Stimulated activated CD8-positive, alpha-beta memory T cell treated with anti-CD3 and anti-CD28 coated beads, Interleukin-4, amount 100 ng/mL, for 24 hours (primary cell): Measurements from ENCODE around the gene ABHD4.
"Not testable (repeated sequence)": the region's sequence is repeated elsewhere in the genome, so short reads cannot be mapped to it uniquely, and the experiment has no call there.

ENCODE experiments used
- DNase-seq: peaks from one replicate; pipeline ENCODE4 v3.0.0-alpha.2; 2020; ENCODE audit warnings: low read depth

ABHD4 gene

GRCh38 chr14:22598099-22598895 is at the start of gene ABHD4:
TSS of gene ABHD4 (plus strand) at chr14:22598300. CDS start at chr14:22598307, 7 bp downstream.
- peak; percentile 44 for DNase-seq

GRCh38 chr14:22549324-22549962 is 48.7 kb upstream of the ABHD4 start:
- no peak for DNase-seq

GRCh38 chr14:22549981-22550673 is 48.0 kb upstream of the ABHD4 start:
- DNase-seq, result peak; percentile 50

GRCh38 chr14:22551605-22551997 is 46.5 kb upstream of the ABHD4 start:
- DNase-seq, result no peak

GRCh38 chr14:22552001-22552826 is 45.9 kb upstream of the ABHD4 start:
- DNase-seq, result no peak

- no peak for DNase-seq
Measured at GRCh38 chr14:22552827-22553076, 45.3 kb upstream of the ABHD4 start.

- no peak for DNase-seq
Measured at GRCh38 chr14:22553445-22553844, 44.7 kb upstream of the ABHD4 start.

- not testable (repeated sequence) for DNase-seq
Measured at GRCh38 chr14:22553861-22554497, 44.1 kb upstream of the ABHD4 start.

GRCh38 chr14:22554498-22555383 is 43.4 kb upstream of the ABHD4 start:
- no peak for DNase-seq

GRCh38 chr14:22555384-22556011 is 42.6 kb upstream of the ABHD4 start:
- peak; percentile 52 for DNase-seq

GRCh38 chr14:22556021-22556989 is 41.8 kb upstream of the ABHD4 start:
- DNase-seq, result peak; percentile 94

- peak; percentile 88 for DNase-seq
Measured at GRCh38 chr14:22556990-22557623, 41.0 kb upstream of the ABHD4 start.

- no peak for DNase-seq
Measured at GRCh38 chr14:22557846-22558220, 40.3 kb upstream of the ABHD4 start.

GRCh38 chr14:22558221-22558913 is 39.7 kb upstream of the ABHD4 start:
- peak; percentile 60 for DNase-seq

GRCh38 chr14:22559041-22559440 is 39.1 kb upstream of the ABHD4 start:
- no peak for DNase-seq

- no peak for DNase-seq
Measured at GRCh38 chr14:22560662-22561365, 37.3 kb upstream of the ABHD4 start.

- DNase-seq, result no peak
Measured at GRCh38 chr14:22561366-22561660, 36.8 kb upstream of the ABHD4 start.
